Stimulated activated CD4-positive, alpha-beta T cell treated with anti-CD3 and anti-CD28 coated beads, TNF-alpha, amount 100 ng/mL, for 1 hour (primary cell): ENCODE results near the gene CHPT1.

Experiments used
- DNase-seq, 3 donors: peaks; one replicate each; pipeline ENCODE4 v3.0.0-alpha.2; 2020; ENCODE audit warnings: low read depth in 3 of 3, low spot score in 1 of 3

The CHPT1 gene

DNA sequence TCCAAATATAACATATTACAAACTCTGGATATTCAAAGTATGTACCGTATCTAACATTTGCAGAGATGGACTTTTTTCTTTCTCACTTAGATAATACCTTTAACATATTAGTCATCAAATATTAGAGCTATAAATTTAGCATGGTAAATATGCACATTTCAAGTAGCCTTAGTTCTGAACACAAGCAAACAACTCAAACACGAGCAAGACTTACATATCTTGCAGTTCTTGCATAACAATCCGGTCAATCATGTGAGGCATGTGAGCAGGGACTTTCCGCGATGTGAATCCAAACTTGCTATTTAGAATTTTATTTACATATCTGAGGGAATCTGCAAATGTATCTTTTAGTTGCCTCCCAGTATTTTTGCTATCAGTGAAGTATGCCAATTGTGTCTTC, 63.9 kb downstream of the CHPT1 start:
- no peak for DNase-seq

GRCh38 chr12:101761781-101762180, 64.3 kb downstream of the CHPT1 start:
- no peak for DNase-seq

DNA sequence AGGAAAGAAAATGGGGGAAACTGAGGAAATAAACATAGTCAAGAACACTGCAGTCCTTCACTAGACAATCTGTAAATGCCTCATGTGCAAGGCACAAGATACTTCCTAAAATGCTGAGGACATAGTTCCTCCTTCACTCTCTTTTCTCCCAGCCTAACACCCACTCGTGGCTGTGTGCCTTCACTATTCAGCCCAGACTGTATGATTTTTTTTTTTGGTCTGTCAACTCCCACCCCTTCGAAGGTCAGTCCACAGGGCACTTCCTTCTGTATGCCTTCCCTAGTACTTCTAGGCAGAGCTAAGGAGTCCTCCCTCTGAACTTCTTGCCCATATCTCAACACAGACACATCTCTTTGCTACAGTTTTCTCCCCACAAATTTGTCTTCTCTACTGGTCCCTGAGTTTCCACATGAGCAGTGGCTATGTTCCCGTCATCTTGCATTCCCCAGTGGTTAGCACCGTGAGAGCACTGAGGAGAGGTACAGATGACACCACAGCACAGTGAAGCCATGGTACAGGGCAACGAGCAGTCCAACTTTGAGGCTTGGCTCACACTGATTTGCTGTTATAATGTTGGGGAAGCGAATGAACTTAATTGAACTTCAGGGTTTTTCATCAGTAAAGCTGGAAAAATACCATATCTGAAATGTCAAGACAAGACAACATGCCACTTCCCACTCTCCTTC, 65.9 kb downstream of the CHPT1 start:
- DNase-seq, result no peak

DNA sequence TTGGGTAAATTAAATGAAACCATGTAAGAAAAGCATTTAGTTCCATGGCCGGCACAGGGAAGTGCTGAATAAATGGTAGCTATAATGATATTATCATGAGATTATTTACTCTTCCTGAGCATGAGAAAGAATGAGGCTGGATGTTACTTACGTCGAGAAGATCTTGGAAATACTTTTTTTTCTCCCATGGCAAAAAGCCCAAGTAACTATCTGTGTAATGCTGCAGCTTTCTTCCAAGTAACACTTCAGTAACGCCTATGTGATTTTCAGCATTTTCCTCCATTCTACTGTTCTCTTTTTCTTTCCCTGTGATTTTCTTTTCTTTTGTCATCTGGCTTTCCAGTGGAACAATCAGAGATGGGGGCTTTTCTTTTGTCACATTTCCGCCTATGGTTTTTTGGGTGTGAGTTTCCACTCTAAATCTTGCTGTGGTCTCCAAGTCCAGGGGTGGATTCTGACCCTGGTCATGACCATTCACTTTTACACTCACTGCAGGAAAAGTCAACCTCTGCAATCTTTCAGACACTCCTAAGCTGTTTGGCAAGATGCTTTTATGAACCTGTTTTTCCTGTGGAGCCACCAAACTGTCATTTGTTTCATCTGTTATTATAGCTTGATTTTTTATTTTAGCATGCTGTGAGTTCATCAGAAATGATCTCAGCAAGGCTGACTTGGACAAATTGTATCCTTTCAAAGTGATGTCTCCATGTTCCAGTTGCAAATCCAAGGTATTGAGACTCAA, 66.8 kb downstream of the CHPT1 start:
- DNase-seq, result no peak

DNA sequence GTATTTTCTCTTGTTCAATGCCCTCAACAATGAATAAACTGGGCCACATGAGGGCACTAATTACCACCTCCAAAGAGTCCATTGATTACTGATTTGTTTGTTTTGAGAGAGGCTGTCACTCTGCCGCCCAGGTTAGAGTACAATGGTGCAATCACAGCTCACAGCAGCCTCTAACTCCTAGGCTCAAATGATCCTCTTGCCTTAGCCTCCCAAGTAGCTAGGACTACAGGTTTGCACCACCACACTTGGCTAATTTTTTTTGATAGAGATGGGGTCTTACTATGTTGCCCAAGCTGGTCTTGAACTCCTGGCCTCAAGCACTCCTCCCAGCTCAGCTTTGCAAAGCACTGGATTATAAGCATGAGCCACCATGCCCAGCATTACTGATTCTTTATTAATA, 70.1 kb downstream of the CHPT1 start:
- no peak for DNase-seq

GRCh38 chr12:101768781-101769180, 71.3 kb downstream of the CHPT1 start:
- DNase-seq, result no peak

DNA sequence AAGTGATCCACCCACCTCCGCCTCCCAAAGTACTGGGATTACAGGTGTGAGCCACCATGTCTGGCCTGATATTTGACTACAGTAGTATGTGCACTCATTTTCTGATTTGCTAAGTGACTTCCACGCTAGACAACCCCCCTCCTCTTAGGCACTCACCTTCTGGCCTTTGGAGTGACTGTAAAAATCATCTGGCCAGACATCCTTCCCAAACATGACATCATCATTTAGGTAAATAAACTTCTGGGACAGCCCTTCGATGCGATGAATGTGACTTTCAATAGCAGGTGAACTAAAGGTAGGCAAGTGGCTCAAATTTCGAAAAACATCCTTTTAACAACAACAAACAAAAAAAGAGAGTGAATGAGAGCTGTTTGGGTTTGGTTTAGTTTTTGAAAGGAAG, 72.4 kb downstream of the CHPT1 start:
- DNase-seq, result no peak

- DNase-seq, result no peak
Observed at GRCh38 chr12:101772012-101772775, 74.8 kb downstream of the CHPT1 start.

DNA sequence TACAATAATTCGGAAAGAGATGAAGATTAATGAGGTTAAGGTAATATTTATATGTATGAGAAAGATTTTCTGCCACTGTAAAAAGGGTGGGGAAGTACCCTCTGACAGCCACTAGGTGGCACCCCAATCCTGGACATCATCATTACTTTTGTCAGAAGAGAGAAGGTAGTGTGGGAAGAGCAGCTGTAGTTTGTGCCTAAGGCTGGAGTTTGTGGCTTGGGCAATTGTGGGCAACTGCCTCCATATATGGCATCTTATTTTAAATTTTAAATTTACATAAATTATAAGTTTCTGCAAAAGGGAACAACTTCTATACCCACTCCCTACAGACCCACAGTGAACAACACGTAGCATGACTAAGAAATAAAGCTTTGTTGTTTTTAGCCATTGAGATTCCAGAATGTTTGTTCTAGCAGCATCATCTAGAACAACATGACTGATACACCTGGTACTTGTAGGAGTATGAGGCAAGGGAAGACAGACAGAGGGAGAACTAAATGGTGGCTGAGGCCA, 76.3 kb downstream of the CHPT1 start:
- DNase-seq, result peak; percentile 28 to 41 (median 40)

- no peak for DNase-seq
Observed at GRCh38 chr12:101775816-101776215, 78.4 kb downstream of the CHPT1 start.

- DNase-seq, result no peak
Observed at GRCh38 chr12:101777485-101777884, 80.0 kb downstream of the CHPT1 start.

DNA sequence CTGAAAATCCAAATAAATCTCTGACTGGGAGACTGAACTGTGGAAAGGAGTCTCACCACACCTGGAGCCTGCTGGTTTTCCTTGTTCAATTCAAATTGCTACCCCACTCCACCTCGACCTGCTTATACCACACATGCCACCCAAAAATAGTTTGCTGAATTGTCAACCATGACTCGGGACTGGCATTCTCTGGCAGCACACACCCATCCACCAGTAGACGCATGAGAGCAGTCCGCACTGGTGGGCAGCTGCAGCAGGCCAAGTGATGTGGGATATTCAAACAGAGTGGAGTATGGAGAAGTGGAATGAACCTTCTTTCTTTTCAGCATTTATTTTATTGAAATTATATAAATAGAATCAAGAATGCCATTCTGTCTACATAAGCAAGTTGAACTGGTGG, 80.5 kb downstream of the CHPT1 start:
- no peak for DNase-seq
